SK-N-MC (cell line): ENCODE results near the gene HSD17B13.
"Not testable (repeated sequence)": the region's sequence is repeated elsewhere in the genome, so short reads cannot be mapped to it uniquely, and the experiment has no call there.

Experiments used
- DNase-seq: peaks from one replicate; pipeline ENCODE4 v3.0.0-alpha.2; 2011; ENCODE audit warnings: low read depth, low spot score
- H3K27ac ChIP-seq: fragments of 200-600 bp; sonication (generic); 2 replicates; pipeline ENCODE4 v1.5.1; 2016; ENCODE audit warnings: mixed run types
- H3K36me3 ChIP-seq: fragments of 200-600 bp; sonication (generic); 2 replicates; pipeline ENCODE4 v1.6.1; 2017; ENCODE audit warnings: antibody characterized with exemption, low read length, mixed read lengths; ENCODE audit not compliant: insufficient read depth
- H3K4me3 ChIP-seq: fragments of 200-600 bp; sonication (generic); 2 replicates; pipeline ENCODE4 v1.5.1; 2016
- H3K9ac ChIP-seq: fragments of 200-600 bp; sonication (generic); 2 replicates; pipeline ENCODE4 v1.8.0; 2017; ENCODE audit warnings: mixed run types, mixed read lengths; ENCODE audit not compliant: insufficient read length
- H3K9me3 ChIP-seq: fragments of 200-600 bp; sonication (generic); 2 replicates; pipeline ENCODE4 v1.6.1; 2017; ENCODE audit warnings: low read depth, mild to moderate bottlenecking, antibody characterized with exemption, low read length, moderate library complexity, mixed read lengths
- EZH2 ChIP-seq: fragments of 200-600 bp; sonication (generic); IDR thresholded peaks from one replicate; pipeline ENCODE4 v1.6.1; 2017; ENCODE audit warnings: antibody characterized with exemption
- FOXP2 ChIP-seq: optimal IDR thresholded peaks from 2 replicates; pipeline ENCODE3; 2011; ENCODE audit warnings: mild to moderate bottlenecking, moderate library complexity; ENCODE audit not compliant: insufficient read depth; ENCODE audit errors: extremely low read length, control extremely low read depth
- POLR2AphosphoS5 ChIP-seq: IDR thresholded peaks from 2 replicates; pipeline ENCODE4 v1.6.1; 2012; ENCODE audit warnings: mild to moderate bottlenecking, low read depth, low read length, borderline replicate concordance

The HSD17B13 gene

GRCh38 chr4:87286970-87287369 lies 35.7 kb downstream of the HSD17B13 start:
- no peaks in the 10 kb centered on the region; the same call in 1 of the 2 replicates for H3K9me3 ChIP-seq
- no peak for DNase-seq
- no peak overlapping the region for H3K4me3 ChIP-seq
- H3K36me3 ChIP-seq, result no peaks in the 10 kb centered on the region
- H3K27ac ChIP-seq, result no peak overlapping the region
- TF ChIP-seq EZH2 (no peak), FOXP2 (no peak), POLR2AphosphoS5 (no peak)
- H3K9ac ChIP-seq, result no peak overlapping the region

GRCh38 chr4:87284268-87284667 lies 38.4 kb downstream of the HSD17B13 start:
- H3K9ac ChIP-seq, H3K27ac ChIP-seq, H3K36me3 ChIP-seq, H3K4me3 ChIP-seq, H3K9me3 ChIP-seq, DNase-seq: not testable (repeated sequence)

GRCh38 chr4:87283151-87283550 lies 39.5 kb downstream of the HSD17B13 start:
- Histone ChIP-seq H3K36me3 (no peaks in the 10 kb centered on the region), H3K9me3 (no peaks in the 10 kb centered on the region; the same call in 1 of the 2 replicates), H3K4me3 (no peak overlapping the region), H3K9ac (no peak overlapping the region), H3K27ac (no peak overlapping the region)
- TF ChIP-seq EZH2 (no peak), FOXP2 (no peak), POLR2AphosphoS5 (no peak)
- no peak for DNase-seq

GRCh38 chr4:87281603-87282002 lies 41.1 kb downstream of the HSD17B13 start:
- DNase-seq, result no peak
- Histone ChIP-seq H3K9me3 (no peaks in the 10 kb centered on the region; the same call in 1 of the 2 replicates), H3K9ac (no peak overlapping the region), H3K27ac (no peak overlapping the region), H3K4me3 (no peak overlapping the region), H3K36me3 (no peaks in the 10 kb centered on the region)
- no peak for TF ChIP-seq EZH2
- TF ChIP-seq POLR2AphosphoS5, result no peak
- TF ChIP-seq FOXP2, result no peak

DNA sequence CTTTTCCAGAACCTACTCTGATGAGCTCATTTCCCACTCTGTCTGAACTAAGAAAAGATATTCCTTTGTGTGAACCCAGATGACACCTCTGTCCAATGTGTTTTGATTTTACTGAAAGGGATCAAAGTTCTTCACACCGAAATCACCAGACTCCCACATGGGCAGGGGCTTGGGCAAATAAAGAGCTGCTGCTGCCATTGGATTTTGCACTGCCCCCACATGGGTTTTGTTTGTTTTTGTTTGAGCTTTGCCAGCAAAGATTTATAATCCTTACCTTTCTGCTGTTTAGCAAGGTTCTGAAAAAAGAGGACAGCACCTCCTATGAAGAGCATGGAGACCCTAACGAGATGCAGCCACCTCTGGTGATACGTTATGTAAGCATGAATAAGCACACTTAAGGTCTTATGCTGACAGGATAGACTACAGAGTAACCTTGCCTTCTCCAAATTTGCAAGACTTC lies 44.3 kb downstream of the HSD17B13 start:
- H3K9me3 ChIP-seq, result no peaks in the 10 kb centered on the region; the same call in 1 of the 2 replicates
- no peak overlapping the region for H3K27ac ChIP-seq
- no peaks in the 10 kb centered on the region for H3K36me3 ChIP-seq
- H3K4me3 ChIP-seq, result no peak overlapping the region
- H3K9ac ChIP-seq, result no peak overlapping the region
- TF ChIP-seq FOXP2 (no peak), EZH2 (no peak)
- DNase-seq, result no peak

- no peaks in the 10 kb centered on the region for H3K36me3 ChIP-seq
- TF ChIP-seq FOXP2, result no peak
- no peak for TF ChIP-seq POLR2AphosphoS5
- no peak for TF ChIP-seq EZH2
- no peak for DNase-seq
These were observed 47.4 kb downstream of the HSD17B13 start for GRCh38 chr4:87275311-87275710.

DNA sequence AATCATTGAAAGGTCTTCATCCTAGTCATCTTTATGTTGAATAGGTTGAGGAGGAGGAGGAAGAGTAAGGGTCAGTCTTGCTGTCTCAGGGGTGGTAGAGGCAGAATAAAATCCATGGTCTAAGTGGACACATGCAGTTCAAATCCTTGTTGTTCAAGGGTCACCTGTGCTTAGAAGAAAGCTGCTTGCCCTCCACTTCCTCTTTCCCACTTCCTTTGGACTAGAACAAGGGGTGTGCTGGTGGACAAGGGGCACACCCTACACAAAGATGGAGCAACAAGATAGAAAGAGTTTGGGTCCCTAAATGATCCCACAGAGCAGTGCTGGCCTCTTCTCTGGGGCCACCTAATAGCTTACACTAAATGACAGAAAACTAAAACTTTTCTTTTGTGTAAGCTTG lies 47.9 kb downstream of the HSD17B13 start:
- H3K36me3 ChIP-seq, result no peaks in the 10 kb centered on the region
- no peak overlapping the region for H3K27ac ChIP-seq
- TF ChIP-seq POLR2AphosphoS5, result no peak
- no peak for TF ChIP-seq FOXP2
- no peak for TF ChIP-seq EZH2
- H3K4me3 ChIP-seq, result no peak overlapping the region
- H3K9me3 ChIP-seq, result no peaks in the 10 kb centered on the region
- no peak overlapping the region for H3K9ac ChIP-seq
- DNase-seq, result no peak

More at GRCh38 chr4:87275311-87275710, 47.4 kb downstream of the HSD17B13 start:
- no peak overlapping the region for H3K27ac ChIP-seq
- no peak overlapping the region for H3K9ac ChIP-seq
- H3K9me3 ChIP-seq, result no peaks in the 10 kb centered on the region
- H3K4me3 ChIP-seq, result no peak overlapping the region

GRCh38 chr4:87274327-87274726 lies 48.4 kb downstream of the HSD17B13 start:
- Histone ChIP-seq H3K9me3 (no peaks in the 10 kb centered on the region), H3K36me3 (no peaks in the 10 kb centered on the region), H3K9ac (no peak overlapping the region), H3K27ac (no peak overlapping the region), H3K4me3 (no peak overlapping the region)
- DNase-seq, result no peak
- no peak for TF ChIP-seq FOXP2
- TF ChIP-seq POLR2AphosphoS5, result no peak
- no peak for TF ChIP-seq EZH2

DNA sequence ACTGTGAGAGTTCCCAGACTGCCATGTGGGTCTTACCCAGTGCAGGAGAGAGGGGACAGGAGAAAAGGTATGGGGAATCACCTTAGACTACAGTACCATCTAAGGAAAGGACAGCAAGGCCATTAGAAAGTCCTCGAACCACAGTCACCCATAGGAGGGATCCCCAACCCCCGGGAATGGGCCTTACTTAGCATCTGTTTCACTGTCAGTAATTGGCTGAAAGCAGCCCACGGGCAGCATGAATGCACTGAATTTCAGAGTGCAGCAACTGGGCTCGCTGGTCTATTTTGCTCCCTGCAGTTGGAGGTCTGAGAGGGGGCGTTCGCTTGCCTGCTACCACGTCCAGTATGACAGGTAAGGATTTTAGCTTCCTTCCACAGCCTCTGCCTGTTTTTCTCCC lies 51.9 kb downstream of the HSD17B13 start:
- Histone ChIP-seq H3K36me3 (no peaks in the 10 kb centered on the region), H3K9ac (no peak overlapping the region), H3K27ac (no peak overlapping the region), H3K4me3 (no peak overlapping the region), H3K9me3 (no peaks in the 10 kb centered on the region)
- DNase-seq, result no peak
- TF ChIP-seq EZH2 (no peak), POLR2AphosphoS5 (no peak), FOXP2 (no peak)
